B cell (primary cell): ENCODE data around the gene OR2AK2. TPM values are rescaled to one million over a fixed set of nuclear protein-coding genes. Genes with fewer than 3 reads are reported as not detected.

Experiments
- ATAC-seq: fragments of 200-7000 bp; cut with Tn5 transposase; one replicate; pipeline ENCODE4 v1.10.0; 2021; ENCODE audit warnings: low read depth, mild to moderate bottlenecking, moderate number of reproducible peaks, moderate library complexity
- CTCF ChIA-PET: fragments of 350-600 bp; sonication (Branson Sonifier 250); formaldehyde crosslinking; loops from one replicate; lab custom pipeline; 2021; ENCODE audit warnings: antibody characterized with exemption, inconsistent platforms; lab: Charles Lee
- POLR2A ChIA-PET: fragments of 350-600 bp; sonication (Branson Sonifier 250); formaldehyde crosslinking; loops from one replicate; lab custom pipeline; 2021; ENCODE audit warnings: antibody characterized with exemption; lab: Charles Lee
- DNase-seq: peaks from one replicate; pipeline ENCODE4 v3.0.0; 2013
- H2AFZ ChIP-seq: 2 replicates; pipeline ENCODE4 v1.6.1; 2012; ENCODE audit warnings: mild to moderate bottlenecking, low read depth, low read length; ENCODE audit not compliant: insufficient read depth, poor library complexity, severe bottlenecking
- H3K27ac ChIP-seq, 2 donors: 1 replicate in 1 of 2; 2 replicates in 1 of 2; pipeline ENCODE4 v1.5.1; 2012 to 2013; ENCODE audit warnings: low read length in 2 of 2, mild to moderate bottlenecking in 2 of 2, moderate library complexity in 1 of 2
- H3K27me3 ChIP-seq, 4 experiments: fragments of 200-600 bp in 1 of 4; sonication (generic) in 1 of 4; replicated peaks in 1 of 4; 1 replicate in 2 of 4; 2 replicates in 2 of 4; pipeline versions ENCODE4 v1.6.1 to v1.7.0; 2013 to 2016; ENCODE audit warnings: low read length in 3 of 4, mild to moderate bottlenecking in 2 of 4, mixed read lengths in 1 of 4, moderate library complexity in 1 of 4; ENCODE audit not compliant: insufficient read depth in 4 of 4, control insufficient read depth in 3 of 4; ENCODE audit errors: control extremely low read depth in 1 of 4
- H3K36me3 ChIP-seq, 2 experiments: replicated peaks in 1 of 2; 1 replicate in 1 of 2; 2 replicates in 1 of 2; pipeline versions ENCODE4 v1.6.1 to v1.7.1; 2013; ENCODE audit warnings: low read length in 1 of 2; ENCODE audit not compliant: insufficient read depth in 2 of 2, control insufficient read depth in 1 of 2; ENCODE audit errors: control extremely low read depth in 1 of 2, extremely low read depth in 1 of 2
- H3K4me1 ChIP-seq, 2 donors: fragments of 200-600 bp in 1 of 2; sonication (generic) in 1 of 2; 1 replicate in 1 of 2; 2 replicates in 1 of 2; pipeline versions ENCODE4 v1.5.1 to v1.6.1; 2013 to 2017; ENCODE audit warnings: low read length in 2 of 2; ENCODE audit not compliant: control insufficient read depth in 2 of 2, insufficient read depth in 2 of 2
- H3K4me2 ChIP-seq: replicated peaks from 2 replicates; pipeline ENCODE3; 2012; ENCODE audit warnings: mild to moderate bottlenecking, low read depth, low read length; ENCODE audit not compliant: poor library complexity, severe bottlenecking
- H3K4me3 ChIP-seq, 5 experiments: fragments of 200-600 bp in 1 of 5; sonication (generic) in 1 of 5; 1 replicate in 3 of 5; 2 replicates in 2 of 5; pipeline versions ENCODE4 v1.5.1 to v1.7.0; 2011 to 2016; ENCODE audit warnings: low read length in 4 of 5, mild to moderate bottlenecking in 4 of 5, low read depth in 2 of 5, control low read depth in 1 of 5, moderate library complexity in 1 of 5; ENCODE audit not compliant: insufficient read depth in 1 of 5; ENCODE audit errors: control extremely low read depth in 1 of 5, extremely low read depth in 1 of 5
- H3K79me2 ChIP-seq: fragments of 200-600 bp; sonication (generic); one replicate; pipeline ENCODE4 v1.6.0; 2016; ENCODE audit warnings: low read length; ENCODE audit not compliant: control insufficient read depth, insufficient read depth
- H3K9ac ChIP-seq: fragments of 200-600 bp; sonication (generic); 2 replicates; pipeline ENCODE4 v1.6.1; 2017; ENCODE audit warnings: mild to moderate bottlenecking, low read length, moderate library complexity
- H3K9me3 ChIP-seq, 3 donors: one replicate each; pipeline versions ENCODE4 v1.6.1 to v1.7.1; 2013; ENCODE audit warnings: low read length in 2 of 3; ENCODE audit not compliant: control insufficient read depth in 2 of 3, insufficient read depth in 1 of 3; ENCODE audit errors: control extremely low read depth in 1 of 3
- H4K20me1 ChIP-seq: 2 replicates; pipeline ENCODE4 v1.6.0; 2012; ENCODE audit warnings: mild to moderate bottlenecking, low read length; ENCODE audit not compliant: insufficient read depth, control insufficient read depth, poor library complexity, severe bottlenecking
- H3K27ac Mint-ChIP-seq: one replicate; pipeline ENCODE4 v1.8.0; 2021; ENCODE audit warnings: mixed read lengths
- H3K27me3 Mint-ChIP-seq: one replicate; pipeline ENCODE4 v1.8.0; 2021; ENCODE audit warnings: mixed read lengths
- H3K4me1 Mint-ChIP-seq: one replicate; pipeline ENCODE4 v1.8.0; 2021; ENCODE audit warnings: mixed read lengths
- H3K4me3 Mint-ChIP-seq: one replicate; pipeline ENCODE4 v1.8.0; 2021; ENCODE audit warnings: mixed read lengths
- H3K9me3 Mint-ChIP-seq: one replicate; pipeline ENCODE4 v1.8.0; 2022; ENCODE audit warnings: mixed read lengths; ENCODE audit not compliant: insufficient read depth
- CTCF ChIP-seq: fragments of 200-600 bp; IDR thresholded peaks from one replicate; pipeline ENCODE4 v1.8.0; 2022; ENCODE audit warnings: antibody characterized with exemption, mild to moderate bottlenecking
- EZH2 ChIP-seq: IDR thresholded peaks from 2 replicates; pipeline ENCODE4 v1.6.1; 2012; ENCODE audit warnings: borderline replicate concordance, low read depth, mild to moderate bottlenecking, moderate library complexity, low read length; ENCODE audit not compliant: insufficient read depth, poor library complexity, severe bottlenecking
- WGBS: methylation state at CpG from one replicate; pipeline ENCODE4 v1.1.5; 2013; ENCODE audit warnings: missing lambda C conversion rate; ENCODE audit not compliant: insufficient coverage; 5-methylcytosine and 5-hydroxymethylcytosine counted together
- intact Hi-C: fragments of 100-400 bp; cut with micrococcal nuclease; formaldehyde crosslinking; loops from one replicate; pipeline ENCODE4 v1.10.0; 2022
- polyA plus RNA-seq: library from polyadenylated mRNA; depleted of rRNA; stranded (reverse); fragments of >200 nt; gene quantifications from 2 replicates; pipeline ENCODE4 v1.2.3, GENCODE V29; 2012
- total RNA-seq, 2 donors: library from RNA; stranded (reverse); fragments of 120-200 nt in 1 of 2; gene quantifications; 1 replicate in 1 of 2; 2 replicates in 1 of 2; pipeline versions ENCODE4 v1.2.3 to v1.2.4, GENCODE V29; 2013 to 2022

OR2AK2 gene
- total and polyA plus RNA-seq, 2 donors (not counting 1 experiment from before 2014, with no cell fraction given): 0.39 to 0.60 TPM

DNA sequence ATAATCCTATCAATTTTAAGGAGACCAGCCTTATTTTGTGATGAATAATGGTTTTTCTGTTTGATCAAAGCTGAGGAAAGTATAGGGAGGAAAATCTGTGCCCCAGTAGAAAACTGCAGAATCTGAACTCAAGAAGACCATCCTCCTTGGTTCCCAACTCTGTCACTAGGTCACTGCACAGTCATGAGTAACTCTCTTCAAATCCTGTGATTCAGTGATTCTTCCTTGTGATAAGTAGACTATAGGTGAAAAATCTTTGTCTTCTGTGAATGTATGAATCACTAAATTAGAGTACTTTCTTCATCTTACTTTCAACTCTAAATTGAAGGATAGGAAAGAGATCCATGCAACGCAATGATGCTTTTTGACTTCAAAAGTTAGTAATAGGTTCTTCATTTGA is 35.1 kb downstream of the OR2AK2 start:
- Histone ChIP-seq H3K27me3 (no peaks in the 10 kb centered on the region), H3K36me3 (no peaks in the 10 kb centered on the region)
- WGBS: no CpG with 5 or more reads among the region's 1 CpG

GRCh38 chr1:248007778-248008177 is 42.7 kb downstream of the OR2AK2 start:
- no peaks in the 10 kb centered on the region for H3K27me3 ChIP-seq
- H3K27me3 Mint-ChIP-seq: no peaks in the 10 kb centered on the region
- H3K4me3 ChIP-seq: no peak overlapping the region
- no peak overlapping the region for H2AFZ ChIP-seq
- H3K4me2 ChIP-seq: no peak overlapping the region
- no peak overlapping the region for H3K27ac Mint-ChIP-seq
- H3K4me1 ChIP-seq: no peaks in the 10 kb centered on the region
- DNase-seq (no peak), ATAC-seq (no peak)
- no peaks in the 10 kb centered on the region for H3K79me2 ChIP-seq
- no peak overlapping the region for H3K4me3 Mint-ChIP-seq
- peaks cover 0 to 20% (median 2%) of the 10 kb centered on the region in 3 donors for H3K9me3 ChIP-seq
- TF ChIP-seq EZH2 (no peak), CTCF (no peak)
- H3K9ac ChIP-seq: no peak overlapping the region
- peaks cover 15% of the 10 kb centered on the region for H3K9me3 Mint-ChIP-seq
- no CpG with 5 or more reads among the region's 1 CpG for WGBS
- CTCF ChIA-PET: no interaction called here
- POLR2A ChIA-PET: no interaction called here
- no peaks in the 10 kb centered on the region for H3K36me3 ChIP-seq
- H3K27ac ChIP-seq: no peak overlapping the region
- intact Hi-C loops: no loop called here
- H3K4me1 Mint-ChIP-seq: no peaks in the 10 kb centered on the region
- no peaks in the 10 kb centered on the region for H4K20me1 ChIP-seq

More for the DNA sequence above, 35.1 kb downstream of the OR2AK2 start:
- H3K4me1 Mint-ChIP-seq: no peaks in the 10 kb centered on the region
- no peaks in the 10 kb centered on the region for H3K9me3 Mint-ChIP-seq
- no peaks in the 10 kb centered on the region for H3K79me2 ChIP-seq
- no peaks in the 10 kb centered on the region for H3K27me3 Mint-ChIP-seq
- H3K9me3 ChIP-seq: no peaks in the 10 kb centered on the region
- POLR2A ChIA-PET: no interaction called here
- H4K20me1 ChIP-seq: no peaks in the 10 kb centered on the region
- TF ChIP-seq CTCF (no peak), EZH2 (no peak)
- no peak overlapping the region for H3K9ac ChIP-seq
- no peaks in the 10 kb centered on the region for H3K4me1 ChIP-seq
- CTCF ChIA-PET: no interaction called here
- H3K27ac ChIP-seq: no peak overlapping the region
- DNase-seq: no peak
- H3K4me3 ChIP-seq: no peak overlapping the region
- H3K27ac Mint-ChIP-seq: no peak overlapping the region
- H2AFZ ChIP-seq: no peak overlapping the region
- ATAC-seq: no peak
- H3K4me2 ChIP-seq: no peak overlapping the region
- no peak overlapping the region for H3K4me3 Mint-ChIP-seq
- intact Hi-C loops: no loop called here
